MM.1S (cell line): ENCODE measurements around the gene CLP1.

Experiments
- DNase-seq: peaks from one replicate; pipeline ENCODE4 v3.0.0-alpha.2; 2015
- H2AFZ ChIP-seq: fragments of 300-600 bp; sonication (generic); 2 replicates; pipeline ENCODE4 v1.6.0; 2016; ENCODE audit warnings: antibody characterized with exemption, low read length
- H3F3A ChIP-seq: fragments of 300-600 bp; sonication (generic); 2 replicates; pipeline ENCODE4 v1.6.1; 2016; ENCODE audit warnings: mild to moderate bottlenecking, antibody characterized with exemption, low read length, moderate library complexity, mixed read lengths; ENCODE audit not compliant: insufficient read depth
- H3K27ac ChIP-seq: fragments of 300-600 bp; sonication (generic); 2 replicates; pipeline ENCODE4 v1.5.1; 2016; ENCODE audit warnings: mild to moderate bottlenecking, low read length
- H3K27me3 ChIP-seq: fragments of 300-600 bp; sonication (generic); replicated peaks from 2 replicates; pipeline ENCODE4 v1.6.0; 2016; ENCODE audit warnings: low read length; ENCODE audit not compliant: insufficient read depth
- H3K36me3 ChIP-seq: fragments of 300-600 bp; sonication (generic); replicated peaks from 2 replicates; pipeline ENCODE4 v1.6.1; 2016; ENCODE audit warnings: mild to moderate bottlenecking, low read length, mixed read lengths; ENCODE audit not compliant: insufficient read depth
- H3K4me1 ChIP-seq: fragments of 300-600 bp; sonication (generic); 2 replicates; pipeline ENCODE4 v1.6.1; 2016; ENCODE audit warnings: low read length, mixed read lengths
- H3K4me2 ChIP-seq: fragments of 300-600 bp; sonication (generic); 2 replicates; pipeline ENCODE4 v1.6.0; 2016; ENCODE audit warnings: low read depth, low read length
- H3K4me3 ChIP-seq: fragments of 300-600 bp; sonication (generic); 2 replicates; pipeline ENCODE4 v1.5.1; 2016; ENCODE audit warnings: low read length, mixed read lengths
- H3K79me2 ChIP-seq: fragments of 300-600 bp; sonication (generic); 2 replicates; pipeline ENCODE4 v1.6.1; 2016; ENCODE audit warnings: mixed run types, low read length, mixed read lengths
- H3K9ac ChIP-seq: fragments of 300-600 bp; sonication (generic); 2 replicates; pipeline ENCODE4 v1.6.1; 2016; ENCODE audit warnings: low read length, mixed read lengths
- H3K9me2 ChIP-seq: fragments of 300-600 bp; sonication (generic); replicated peaks from 2 replicates; pipeline ENCODE4 v1.6.1; 2016; ENCODE audit warnings: mild to moderate bottlenecking, low read length, mixed read lengths; ENCODE audit not compliant: insufficient read depth
- H3K9me3 ChIP-seq: fragments of 300-600 bp; sonication (generic); replicated peaks from 2 replicates; pipeline ENCODE4 v1.6.1; 2016; ENCODE audit warnings: mild to moderate bottlenecking, low read length, mixed read lengths; ENCODE audit not compliant: insufficient read depth
- H4K20me1 ChIP-seq: fragments of 300-600 bp; sonication (generic); 2 replicates; pipeline ENCODE4 v1.6.1; 2016; ENCODE audit warnings: mild to moderate bottlenecking, low read length, moderate library complexity, mixed read lengths; ENCODE audit not compliant: insufficient read depth
- CTCF ChIP-seq: fragments of 300-600 bp; sonication (generic); IDR thresholded peaks from 2 replicates; pipeline ENCODE4 v1.5.1; 2016; ENCODE audit warnings: antibody characterized with exemption, low read length, mixed read lengths
- EZH2 ChIP-seq: fragments of 300-600 bp; sonication (generic); optimal IDR thresholded peaks from 2 replicates; pipeline ENCODE3; 2017; ENCODE audit warnings: low read depth, mild to moderate bottlenecking, antibody characterized with exemption, low read length, mixed read lengths
- EZH2phosphoT487 ChIP-seq: fragments of 300-600 bp; sonication (generic); IDR thresholded peaks from 2 replicates; pipeline ENCODE4 v1.6.1; 2018; ENCODE audit warnings: antibody characterized with exemption, low read length

The CLP1 gene

GRCh38 chr11:57626895-57627294 lies 30.7 kb upstream of the CLP1 start:
- H3K4me3 ChIP-seq: no peak overlapping the region
- TF ChIP-seq CTCF (no peak), EZH2 (no peak), EZH2phosphoT487 (no peak)

GRCh38 chr11:57630171-57630570 lies 27.4 kb upstream of the CLP1 start:
- H3K9me3 ChIP-seq: no peaks in the 10 kb centered on the region
- H3K79me2 ChIP-seq: no peaks in the 10 kb centered on the region
- H3K4me1 ChIP-seq: no peaks in the 10 kb centered on the region
- no peak overlapping the region for H2AFZ ChIP-seq
- no peak overlapping the region for H3K4me3 ChIP-seq
- no peaks in the 10 kb centered on the region for H3K9me2 ChIP-seq
- H3K36me3 ChIP-seq: no peaks in the 10 kb centered on the region
- no peak overlapping the region for H3K9ac ChIP-seq
- no peaks in the 10 kb centered on the region for H4K20me1 ChIP-seq
- no peak for TF ChIP-seq EZH2phosphoT487
- TF ChIP-seq EZH2: no peak
- no peaks in the 10 kb centered on the region for H3K27me3 ChIP-seq
- no peak overlapping the region for H3K4me2 ChIP-seq
- no peaks in the 10 kb centered on the region for H3F3A ChIP-seq
- no peak overlapping the region for H3K27ac ChIP-seq
- DNase-seq: no peak

More at GRCh38 chr11:57626895-57627294, 30.7 kb upstream of the CLP1 start:
- H3K4me2 ChIP-seq: no peak overlapping the region
- no peaks in the 10 kb centered on the region for H3K27me3 ChIP-seq
- H3K4me1 ChIP-seq: no peaks in the 10 kb centered on the region
- no peaks in the 10 kb centered on the region for H3K9me3 ChIP-seq
- no peak overlapping the region for H3K9ac ChIP-seq
- H3K36me3 ChIP-seq: no peaks in the 10 kb centered on the region
- DNase-seq: no peak
- no peak overlapping the region for H2AFZ ChIP-seq
- no peaks in the 10 kb centered on the region for H3F3A ChIP-seq
- H3K79me2 ChIP-seq: no peaks in the 10 kb centered on the region
- no peak overlapping the region for H3K27ac ChIP-seq
- no peaks in the 10 kb centered on the region for H4K20me1 ChIP-seq
- H3K9me2 ChIP-seq: no peaks in the 10 kb centered on the region

GRCh38 chr11:57632116-57632515 lies 25.4 kb upstream of the CLP1 start:
- Histone ChIP-seq H4K20me1 (no peaks in the 10 kb centered on the region), H3F3A (no peaks in the 10 kb centered on the region), H3K9me3 (no peaks in the 10 kb centered on the region), H3K4me3 (no peak overlapping the region), H3K27me3 (no peaks in the 10 kb centered on the region), H3K4me1 (no peaks in the 10 kb centered on the region), H3K4me2 (no peak overlapping the region), H3K79me2 (no peaks in the 10 kb centered on the region), H3K27ac (no peak overlapping the region), H3K9ac (no peak overlapping the region), H2AFZ (no peak overlapping the region), H3K36me3 (no peaks in the 10 kb centered on the region), H3K9me2 (no peaks in the 10 kb centered on the region)
- TF ChIP-seq EZH2 (no peak), CTCF (no peak), EZH2phosphoT487 (no peak)
- DNase-seq: no peak

- Histone ChIP-seq H3K4me3 (no peak overlapping the region), H3K36me3 (no peaks in the 10 kb centered on the region), H3K9me3 (no peaks in the 10 kb centered on the region), H3K79me2 (no peaks in the 10 kb centered on the region), H4K20me1 (no peaks in the 10 kb centered on the region), H3K27ac (no peak overlapping the region), H3F3A (no peaks in the 10 kb centered on the region), H3K9ac (no peak overlapping the region), H2AFZ (no peak overlapping the region), H3K4me1 (no peaks in the 10 kb centered on the region), H3K4me2 (no peak overlapping the region), H3K27me3 (no peaks in the 10 kb centered on the region), H3K9me2 (no peaks in the 10 kb centered on the region)
- TF ChIP-seq EZH2: no peak
- DNase-seq: no peak
These were observed 24.0 kb upstream of the CLP1 start for GRCh38 chr11:57633394-57634070.
